K562 (cell line): Measurements from ENCODE around the gene NUDT6. TPM values are rescaled to one million over a fixed set of nuclear protein-coding genes. Genes with fewer than 3 reads are reported as not detected.

ENCODE experiments used
- DACH1 ChIP-seq: fragments of 450-650 bp; IDR thresholded peaks from 2 replicates; pipeline ENCODE4 v1.6.1; 2018; ENCODE audit not compliant: partially characterized antibody
- FOXJ3 ChIP-seq: sonication (generic); formaldehyde crosslinking; IDR thresholded peaks from 2 replicates; pipeline ENCODE4 v1.4.0; 2020; ENCODE audit warnings: mild to moderate bottlenecking, missing genetic modification reagents
- HDAC2 ChIP-seq: fragments of 450-650 bp; IDR thresholded peaks from 2 replicates; pipeline ENCODE4 v1.6.1; 2016; ENCODE audit warnings: mild to moderate bottlenecking
- HDAC6 ChIP-seq: IDR thresholded peaks from 2 replicates; pipeline ENCODE4 v1.6.1; 2012; ENCODE audit warnings: low read depth, mild to moderate bottlenecking, control low read depth, inconsistent platforms, low read length, moderate library complexity
- HDAC8 ChIP-seq: fragments of 450-650 bp; IDR thresholded peaks from 2 replicates; pipeline ENCODE4 v1.6.1; 2016; ENCODE audit warnings: mild to moderate bottlenecking, missing genetic modification characterization, moderate library complexity, missing compliant biosample characterization
- MNT ChIP-seq, 2 experiments: fragments of 450-650 bp; conservative IDR thresholded peaks; 2 replicates each; pipeline ENCODE4 v1.6.1; 2017; ENCODE audit warnings: mild to moderate bottlenecking in 2 of 2, moderate library complexity in 2 of 2
- MXI1 ChIP-seq: IDR thresholded peaks from 2 replicates; pipeline ENCODE4 v1.6.1; 2011; ENCODE audit warnings: low read depth, mild to moderate bottlenecking, improper control_type of control experiment, low read length
- TRIM24 ChIP-seq, 2 experiments: fragments of 450-650 bp; IDR thresholded peaks; 2 replicates each; pipeline ENCODE4 v1.6.1; 2016
- WHSC1 ChIP-seq: IDR thresholded peaks from one replicate; pipeline ENCODE4 v1.6.1; 2012; ENCODE audit warnings: low read length, control low read depth, inconsistent platforms
- polyA plus RNA-seq, 8 experiments: library from polyadenylated mRNA; depleted of rRNA in 4 of 8; stranded (reverse) in 5 of 8; unstranded in 3 of 8; fragments of >200 nt; fragmentation: Nextera tagmentation in 2 of 8; fragmentation: Illumina TruSeq in 1 of 8; extraction: Ambion mirVana in 2 of 8; extraction: Trizol in 1 of 8; gene quantifications; 2 replicates each; pipeline versions ENCODE4 v1.2.1 to v1.2.3, GENCODE V29; 2011 to 2014; ENCODE audit warnings: inconsistent platforms in 1 of 8, missing spikeins in 1 of 8
- total RNA-seq, 7 experiments: library from RNA; depleted of rRNA in 6 of 7; stranded (reverse); fragments of >200 nt in 6 of 7; fragmentation: Illumina TruSeq in 2 of 7; extraction: Trizol in 2 of 7; gene quantifications; 2 replicates each; pipeline versions ENCODE4 v1.2.1 to v1.2.3, GENCODE V29; 2011 to 2021; ENCODE audit warnings: low replicate concordance in 1 of 7

Gene NUDT6
- total and polyA plus RNA-seq, 9 of the 15 experiments (the other 6 are each of a cell fraction or from before 2014, with no cell fraction given), result 9.4 to 18.1 (median 13.4) TPM

DNA sequence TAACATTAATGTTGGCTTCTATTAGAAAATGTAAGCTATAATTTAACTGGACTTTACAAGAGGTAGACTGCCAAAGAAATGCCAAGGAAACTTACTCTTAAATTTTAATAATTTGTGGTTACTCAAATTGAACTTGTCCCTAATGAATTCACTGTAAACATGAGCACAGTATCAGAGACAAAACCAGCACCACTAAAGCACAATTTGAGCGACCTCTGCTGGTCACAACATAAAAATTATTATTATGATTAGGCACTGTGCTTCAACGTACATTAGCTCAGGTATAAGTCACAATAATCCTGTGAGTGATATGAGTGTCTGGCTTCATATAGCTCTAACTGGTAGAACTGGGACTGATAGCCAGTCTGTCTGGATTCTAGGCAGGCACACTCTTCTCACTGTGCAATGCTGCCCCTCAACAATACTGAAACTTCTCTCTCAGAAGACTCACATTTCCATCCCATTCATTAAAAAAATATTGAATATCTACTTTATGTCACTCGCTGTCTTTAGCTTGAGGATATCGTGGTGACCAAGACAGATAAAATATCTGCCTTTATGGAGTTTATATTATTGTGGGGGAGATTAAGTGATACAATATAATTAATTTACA, 8.0 kb downstream of the NUDT6 start (continued):
- TF ChIP-seq MNT (conservative IDR thresholded peaks at IDR 0.05) (0 out of 4 replicates have a peak, but pooled peaks of 1 of the 2 experiments have one; percentile 19), FOXJ3 (no peak), MXI1 (no peak), TRIM24 (IDR thresholded peaks at IDR 0.05) (no peak), HDAC8 (tag) (no peak), HDAC2 (no peak), HDAC6 (no peak), DACH1 (peak; percentile 37), WHSC1 (no peak)
